ENCODE data around the gene TRPC3.
"Not testable (repeated sequence)": the region's sequence is repeated elsewhere in the genome, so short reads cannot be mapped to it uniquely, and the experiment has no call there.

The TRPC3 gene

GRCh38 chr4:121943941-121944340 is 7.9 kb downstream of the TRPC3 start:
- peak; percentile 32 for DNase-seq

DNA sequence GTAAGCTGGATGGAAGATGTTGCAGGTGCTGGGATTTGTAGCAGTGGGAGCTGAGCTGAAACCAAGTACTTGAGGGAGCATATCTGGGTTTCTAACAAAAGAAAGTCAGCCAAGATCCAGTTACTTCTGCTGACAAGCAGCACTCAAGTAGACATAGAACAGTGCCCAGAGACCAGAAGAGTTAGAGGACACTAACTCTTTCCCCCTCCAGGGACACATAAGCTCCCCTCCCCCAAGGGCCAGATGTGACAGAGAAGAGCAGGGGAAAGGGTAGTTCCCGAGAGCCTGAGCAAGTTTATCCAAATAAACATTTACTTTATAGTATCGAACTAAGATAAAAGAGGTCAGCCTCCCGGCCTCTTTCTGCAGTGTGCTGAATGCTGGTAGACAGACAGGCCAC is 12.2 kb downstream of the TRPC3 start:
- no peak for DNase-seq

DNA sequence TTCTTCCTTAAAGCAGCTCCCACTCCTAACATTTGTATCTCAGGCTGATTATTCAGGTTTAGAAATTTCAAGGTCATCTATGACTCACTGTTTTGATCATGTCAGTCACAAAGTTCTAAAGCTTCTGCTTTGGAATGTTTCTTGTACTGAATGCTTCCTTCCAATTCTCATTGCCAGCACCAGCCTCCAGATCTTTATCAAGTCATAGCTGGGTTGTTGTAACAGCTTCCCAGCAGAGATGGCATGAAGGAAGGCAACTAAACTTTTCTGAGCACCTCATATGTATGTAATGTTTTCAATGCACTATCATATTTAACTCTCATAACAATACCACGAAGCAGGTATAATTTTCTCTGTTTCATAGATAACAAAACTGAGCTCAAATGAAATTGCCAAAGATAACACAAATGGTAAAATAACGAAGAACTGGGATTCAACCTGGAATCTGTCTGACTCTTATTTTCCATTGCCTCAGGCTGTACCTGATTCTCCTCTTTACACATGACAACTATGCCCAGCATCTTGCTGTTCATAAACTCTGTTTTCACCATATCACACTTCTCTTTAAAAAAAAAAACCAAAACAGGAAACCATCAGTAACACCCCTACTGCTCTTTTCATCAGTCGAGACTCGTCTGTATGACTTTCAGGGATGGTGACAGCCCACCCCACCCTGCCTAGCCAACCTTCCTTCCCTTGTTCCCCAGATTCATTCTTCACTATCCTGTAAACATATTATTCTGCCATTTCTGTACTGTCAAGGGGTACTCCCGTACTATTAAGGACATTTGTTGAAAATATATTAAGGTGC is 13.4 kb downstream of the TRPC3 start:
- DNase-seq: no peak

GRCh38 chr4:121936101-121936500 is 15.8 kb downstream of the TRPC3 start:
- no peak for DNase-seq

- no peak for DNase-seq
Observed at GRCh38 chr4:121934635-121935034, 17.2 kb downstream of the TRPC3 start.

GRCh38 chr4:121932212-121932974 is 19.5 kb downstream of the TRPC3 start:
- DNase-seq: no peak

GRCh38 chr4:121930304-121930703 is 21.6 kb downstream of the TRPC3 start:
- no peak for DNase-seq

- no peak for DNase-seq
Observed at GRCh38 chr4:121927948-121928347, 23.9 kb downstream of the TRPC3 start.

DNA sequence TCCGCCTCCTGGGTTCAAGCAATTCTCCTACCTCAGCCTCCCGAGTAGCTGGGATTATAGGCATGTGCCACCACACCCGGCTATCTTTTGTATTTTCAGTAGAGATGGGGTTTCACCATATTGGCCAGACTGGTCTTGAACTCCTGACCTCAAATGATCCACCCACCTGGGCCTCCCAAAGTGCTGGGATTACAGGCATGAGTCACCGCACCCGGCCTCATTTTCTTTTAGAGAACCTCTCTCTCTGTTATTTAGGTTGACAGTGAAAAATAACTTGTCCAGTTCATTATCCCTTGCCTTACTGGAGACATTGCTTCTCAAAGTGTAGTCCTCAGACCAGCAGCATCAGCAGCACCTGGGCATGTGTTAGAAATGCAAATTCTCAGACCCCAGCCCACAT is 25.4 kb downstream of the TRPC3 start:
- not testable (repeated sequence) for DNase-seq

- DNase-seq: no peak
Observed at GRCh38 chr4:121923306-121923705, 28.6 kb downstream of the TRPC3 start.

- peak; percentile 21 for DNase-seq
Observed at GRCh38 chr4:121913667-121914066, 38.2 kb downstream of the TRPC3 start.

DNA sequence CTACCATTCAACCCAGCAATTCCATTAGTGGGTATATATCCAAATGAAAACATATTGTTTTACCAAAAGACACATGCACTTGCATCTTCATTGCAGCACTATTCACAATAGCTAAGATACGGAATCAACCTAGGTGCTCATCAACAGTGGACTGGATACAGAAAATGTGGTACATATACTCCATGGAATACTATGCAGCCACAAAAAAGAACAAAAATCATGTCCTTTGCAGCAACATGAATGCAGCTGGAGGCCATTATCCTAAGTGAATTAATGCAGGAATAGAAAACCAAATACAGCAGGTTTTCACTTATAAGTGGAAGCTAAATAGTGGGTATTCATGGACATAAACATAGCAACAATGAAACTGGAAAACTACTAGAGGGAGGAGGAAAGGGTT is 43.5 kb downstream of the TRPC3 start:
- no peak for DNase-seq

DNA sequence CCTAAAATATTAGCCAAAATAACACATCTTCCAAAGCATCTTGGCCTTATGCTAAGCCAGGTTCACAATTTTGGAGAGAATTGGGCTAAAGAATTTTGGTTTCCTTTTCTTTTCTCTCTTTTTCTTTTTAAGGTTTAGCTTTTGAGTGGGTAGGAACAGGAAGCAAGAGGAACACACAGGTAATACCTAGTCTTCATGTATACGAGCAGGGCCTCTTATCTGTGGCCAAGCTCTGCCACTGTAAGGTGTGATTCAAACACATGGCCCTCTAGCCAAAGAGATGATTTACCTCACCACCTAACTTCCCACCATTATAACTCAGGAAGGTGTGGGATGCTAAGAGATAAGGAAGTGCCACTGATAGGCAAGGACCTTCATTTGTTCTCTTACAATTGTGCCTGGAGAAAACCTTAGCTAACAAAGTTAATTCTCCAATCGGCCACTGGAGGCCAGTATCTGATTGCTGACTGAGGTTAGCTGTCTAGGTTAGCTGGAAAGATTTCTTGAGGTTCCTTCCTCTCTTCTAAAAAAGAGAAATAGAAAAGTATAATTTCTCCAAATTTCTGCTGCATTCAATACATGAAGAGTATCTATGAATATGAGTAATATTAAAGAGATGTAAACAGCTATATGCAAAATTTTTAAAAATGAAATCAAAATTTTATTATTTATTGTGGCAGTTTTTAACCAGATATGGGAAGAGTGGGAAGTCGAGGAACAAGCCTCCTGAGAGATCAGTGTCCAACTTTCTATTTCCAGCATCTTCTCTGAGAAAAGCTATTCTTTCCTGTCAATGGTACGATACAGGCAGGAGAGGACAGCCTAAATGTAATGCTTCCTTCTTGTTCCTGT is 51.5 kb downstream of the TRPC3 start:
- DNase-seq: peak; percentile 66

GRCh38 chr4:121898150-121898549 is 53.7 kb downstream of the TRPC3 start:
- DNase-seq: peak; percentile 19

DNA sequence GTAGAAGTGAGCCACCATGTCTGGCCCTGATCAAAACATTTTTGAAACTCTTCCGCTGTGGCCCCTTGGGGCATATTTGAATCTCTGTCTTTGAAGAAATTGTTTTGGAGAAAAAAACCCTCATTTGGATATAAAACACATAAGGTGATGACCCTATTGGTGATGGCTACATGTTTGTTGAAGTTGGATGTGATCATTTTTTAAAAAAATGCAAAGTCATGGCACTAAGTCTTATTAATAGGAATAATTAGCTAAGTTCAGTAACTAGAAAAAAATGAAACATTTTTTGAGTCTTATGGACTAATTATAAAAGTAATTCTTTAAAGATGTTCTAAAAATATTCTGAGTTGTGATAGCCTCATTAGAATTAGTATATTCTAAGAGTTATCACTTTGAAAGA is 63.7 kb downstream of the TRPC3 start:
- DNase-seq: no peak

- DNase-seq: no peak
Observed at GRCh38 chr4:121885115-121885514, 66.7 kb downstream of the TRPC3 start.

- DNase-seq: no peak
Observed at GRCh38 chr4:121881158-121881557, 70.7 kb downstream of the TRPC3 start.

- no peak for DNase-seq
Observed at GRCh38 chr4:121879135-121879534, 72.7 kb downstream of the TRPC3 start.

- no peak for DNase-seq
Observed at GRCh38 chr4:121877041-121877773, 74.7 kb downstream of the TRPC3 start.

GRCh38 chr4:121876070-121876469 is 75.8 kb downstream of the TRPC3 start:
- no peak for DNase-seq

- no peak for DNase-seq
Observed at GRCh38 chr4:121875652-121876051, 76.2 kb downstream of the TRPC3 start.

DNA sequence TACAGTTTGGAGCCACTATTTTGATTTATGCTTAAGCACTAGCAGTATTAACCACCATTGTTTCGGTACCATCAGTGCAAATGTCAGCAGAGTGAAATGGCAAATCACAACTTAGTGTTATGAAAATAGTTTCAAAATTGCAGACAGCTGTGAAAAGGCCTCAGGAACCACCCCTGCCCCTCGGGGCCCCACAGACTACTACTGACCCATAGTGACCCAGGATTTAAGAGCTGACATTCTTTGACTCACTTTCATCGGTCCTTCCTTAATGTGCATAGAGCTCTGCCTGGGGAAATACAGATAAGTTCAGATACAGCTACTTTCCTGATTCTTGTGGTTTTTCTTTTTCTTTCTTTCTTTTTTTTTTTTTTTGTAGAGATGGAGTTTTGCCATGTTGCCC is 78.3 kb downstream of the TRPC3 start:
- DNase-seq: no peak

All from activated CD4-positive, alpha-beta T cell treated with anti-CD3 and anti-CD28 coated beads for 48 hours (primary cell).